ENCODE measurements around the gene ABHD12B.

The ABHD12B gene, protein sequence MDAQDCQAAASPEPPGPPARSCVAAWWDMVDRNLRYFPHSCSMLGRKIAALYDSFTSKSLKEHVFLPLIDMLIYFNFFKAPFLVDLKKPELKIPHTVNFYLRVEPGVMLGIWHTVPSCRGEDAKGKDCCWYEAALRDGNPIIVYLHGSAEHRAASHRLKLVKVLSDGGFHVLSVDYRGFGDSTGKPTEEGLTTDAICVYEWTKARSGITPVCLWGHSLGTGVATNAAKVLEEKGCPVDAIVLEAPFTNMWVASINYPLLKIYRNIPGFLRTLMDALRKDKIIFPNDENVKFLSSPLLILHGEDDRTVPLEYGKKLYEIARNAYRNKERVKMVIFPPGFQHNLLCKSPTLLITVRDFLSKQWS

GRCh38 chr14:50871914-50872732 is at the start of gene ABHD12B:
Gene ABHD12B, plus strand, starts transcription at chr14:50872053. Its CDS starts 122 bp downstream, at chr14:50872175.
- Histone ChIP-seq H3K4me3 (no peak within 1 kb of the TSS), H3K9ac (ENCODE audit: insufficient read length) (no peak within 1 kb of the TSS)

DNA sequence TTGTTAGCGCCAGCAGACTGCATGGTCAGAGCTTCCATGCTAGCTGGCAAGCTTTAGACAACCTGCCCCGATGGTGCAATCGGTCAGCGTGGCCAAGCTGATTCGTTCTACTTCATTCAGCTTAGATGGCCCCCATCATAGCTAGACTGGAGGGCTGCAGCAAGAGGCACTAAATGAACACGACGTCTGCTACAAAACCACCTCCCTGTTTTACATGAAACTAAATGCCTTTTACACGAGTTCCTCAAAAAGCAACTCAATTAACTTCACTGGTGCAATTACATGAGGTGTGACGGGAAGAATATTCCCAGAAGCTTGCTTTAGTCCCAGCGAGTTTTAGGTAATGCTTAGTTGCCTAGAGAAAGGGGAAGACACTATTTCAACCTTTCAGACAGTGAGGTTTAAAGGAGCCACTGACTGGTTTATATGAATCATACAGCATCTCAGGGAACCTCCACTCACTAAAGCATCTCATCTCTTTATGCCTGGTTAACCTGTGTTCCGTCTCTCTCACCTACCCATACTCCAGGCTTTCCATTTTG is 49.3 kb upstream of the ABHD12B start:
- no peak overlapping the region for H3K9ac ChIP-seq (ENCODE audit: insufficient read length)
- peaks cover 3% of the 10 kb centered on the region; the same call in 1 of the 2 replicates for H3K36me3 ChIP-seq (ENCODE audit: insufficient read depth, low read length)
- no peak for TF ChIP-seq FOXP2 (optimal IDR thresholded peaks at IDR 0.05; ENCODE audit: control extremely low read depth, extremely low read length, insufficient read depth)
- no peak for TF ChIP-seq POLR2AphosphoS5 (IDR thresholded peaks at IDR 0.05; ENCODE audit: borderline replicate concordance, low read depth, low read length)
- TF ChIP-seq EZH2 (IDR thresholded peaks at IDR 0.05) = no peak
- H3K27ac ChIP-seq = no peak overlapping the region
- no peak overlapping the region for H3K4me3 ChIP-seq
- DNase-seq (ENCODE audit: low read depth, low spot score) = no peak
- no peaks in the 10 kb centered on the region for H3K9me3 ChIP-seq (ENCODE audit: low read depth, low read length)

More at GRCh38 chr14:50871914-50872732, at the start of gene ABHD12B:
- Histone ChIP-seq H3K27ac (no peak within 1 kb of the TSS), H3K9me3 (ENCODE audit: low read depth, low read length) (no peaks in the 10 kb centered on the region), H3K36me3 (ENCODE audit: insufficient read depth, low read length) (no peaks in the 10 kb centered on the region)
- no peak for DNase-seq (ENCODE audit: low read depth, low spot score)
- TF ChIP-seq EZH2 (IDR thresholded peaks at IDR 0.05) (no peak), FOXP2 (optimal IDR thresholded peaks at IDR 0.05; ENCODE audit: control extremely low read depth, extremely low read length, insufficient read depth) (no peak), POLR2AphosphoS5 (IDR thresholded peaks at IDR 0.05; ENCODE audit: borderline replicate concordance, low read depth, low read length) (no peak)

GRCh38 chr14:50823051-50823761 is 48.6 kb upstream of the ABHD12B start:
- DNase-seq (ENCODE audit: low read depth, low spot score) = no peak
- Histone ChIP-seq H3K9me3 (ENCODE audit: low read depth, low read length) (no peaks in the 10 kb centered on the region), H3K36me3 (ENCODE audit: insufficient read depth, low read length) (peaks cover 3% of the 10 kb centered on the region; the same call in 1 of the 2 replicates), H3K9ac (ENCODE audit: insufficient read length) (no peak overlapping the region), H3K27ac (no peak overlapping the region), H3K4me3 (no peak overlapping the region)
- no peak for TF ChIP-seq FOXP2 (optimal IDR thresholded peaks at IDR 0.05; ENCODE audit: control extremely low read depth, extremely low read length, insufficient read depth)
- TF ChIP-seq EZH2 (IDR thresholded peaks at IDR 0.05) = no peak
- no peak for TF ChIP-seq POLR2AphosphoS5 (IDR thresholded peaks at IDR 0.05; ENCODE audit: borderline replicate concordance, low read depth, low read length)

GRCh38 chr14:50823762-50824636 is 47.9 kb upstream of the ABHD12B start:
- DNase-seq (ENCODE audit: low read depth, low spot score) = no peak
- H3K4me3 ChIP-seq = no peak overlapping the region
- no peak overlapping the region for H3K27ac ChIP-seq
- TF ChIP-seq EZH2 (IDR thresholded peaks at IDR 0.05) (no peak), POLR2AphosphoS5 (IDR thresholded peaks at IDR 0.05; ENCODE audit: borderline replicate concordance, low read depth, low read length) (no peak), FOXP2 (optimal IDR thresholded peaks at IDR 0.05; ENCODE audit: control extremely low read depth, extremely low read length, insufficient read depth) (no peak)
- no peaks in the 10 kb centered on the region for H3K9me3 ChIP-seq (ENCODE audit: low read depth, low read length)
- no peak overlapping the region for H3K9ac ChIP-seq (ENCODE audit: insufficient read length)
- peaks cover 3% of the 10 kb centered on the region; the same call in 1 of the 2 replicates for H3K36me3 ChIP-seq (ENCODE audit: insufficient read depth, low read length)

DNA sequence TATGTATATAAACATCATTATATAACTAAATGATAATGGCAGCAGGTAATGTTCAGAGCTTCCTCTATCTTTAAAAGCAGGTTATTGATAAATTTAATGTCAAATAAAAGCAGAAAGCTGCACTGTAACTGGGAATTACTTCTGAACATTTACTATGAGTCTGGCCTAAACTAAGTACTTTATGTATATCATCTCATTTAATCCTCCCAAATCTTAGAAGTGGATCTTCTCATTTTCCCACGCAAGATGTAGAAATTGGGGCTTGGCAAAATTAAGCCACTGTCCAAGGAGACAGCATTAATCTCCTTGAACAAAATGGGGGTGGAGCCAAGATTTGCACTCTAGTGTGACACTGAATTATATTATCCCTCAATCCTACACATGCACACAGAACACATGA is 46.5 kb upstream of the ABHD12B start:
- Histone ChIP-seq H3K36me3 (ENCODE audit: insufficient read depth, low read length) (peaks cover 3% of the 10 kb centered on the region; the same call in 1 of the 2 replicates), H3K9ac (ENCODE audit: insufficient read length) (no peak overlapping the region), H3K4me3 (no peak overlapping the region), H3K9me3 (ENCODE audit: low read depth, low read length) (no peaks in the 10 kb centered on the region), H3K27ac (no peak overlapping the region)
- no peak for TF ChIP-seq FOXP2 (optimal IDR thresholded peaks at IDR 0.05; ENCODE audit: control extremely low read depth, extremely low read length, insufficient read depth)
- no peak for TF ChIP-seq POLR2AphosphoS5 (IDR thresholded peaks at IDR 0.05; ENCODE audit: borderline replicate concordance, low read depth, low read length)
- no peak for TF ChIP-seq EZH2 (IDR thresholded peaks at IDR 0.05)
- no peak for DNase-seq (ENCODE audit: low read depth, low spot score)

DNA sequence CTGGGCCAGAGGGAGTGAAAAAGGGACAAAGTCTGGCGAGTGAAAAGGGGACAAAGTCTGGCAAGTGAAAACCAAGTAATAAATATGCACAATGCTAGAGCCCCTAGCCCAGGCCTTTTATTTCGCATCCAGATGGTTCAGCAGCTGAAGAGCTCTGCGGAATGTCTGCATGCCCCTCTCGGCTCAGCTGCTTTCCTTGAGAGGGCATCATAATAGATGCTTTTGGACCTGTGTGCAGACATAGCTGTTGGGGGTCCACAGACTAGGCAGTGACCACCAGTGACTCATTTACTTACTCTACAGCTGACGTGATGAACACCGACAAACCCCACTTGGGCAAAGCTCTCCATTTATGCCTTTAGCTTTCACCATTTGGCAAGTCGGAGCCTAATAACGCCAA is 45.2 kb upstream of the ABHD12B start:
- Histone ChIP-seq H3K4me3 (no peak overlapping the region), H3K9me3 (ENCODE audit: low read depth, low read length) (no peaks in the 10 kb centered on the region), H3K27ac (no peak overlapping the region), H3K36me3 (ENCODE audit: insufficient read depth, low read length) (peaks cover 3% of the 10 kb centered on the region; the same call in 1 of the 2 replicates), H3K9ac (ENCODE audit: insufficient read length) (no peak overlapping the region)
- TF ChIP-seq FOXP2 (optimal IDR thresholded peaks at IDR 0.05; ENCODE audit: control extremely low read depth, extremely low read length, insufficient read depth) (no peak), EZH2 (IDR thresholded peaks at IDR 0.05) (no peak), POLR2AphosphoS5 (IDR thresholded peaks at IDR 0.05; ENCODE audit: borderline replicate concordance, low read depth, low read length) (no peak)
- DNase-seq (ENCODE audit: low read depth, low spot score) = no peak

Measured in SK-N-MC (cell line).